NB4 (cell line): ENCODE data around the gene RYR3.

Experiments used
- MYC ChIP-seq: IDR thresholded peaks from 2 replicates; pipeline ENCODE4 v1.6.1; 2011; ENCODE audit warnings: low read depth, low read length
- POLR2A ChIP-seq: IDR thresholded peaks from 2 replicates; pipeline ENCODE4 v1.6.1; 2011; ENCODE audit warnings: mild to moderate bottlenecking; ENCODE audit not compliant: insufficient read length; ENCODE audit errors: extremely low read depth
- TF ChIP-seq, protein P1 (sequence below): IDR thresholded peaks from one replicate; pipeline ENCODE4 v1.5.1; 2012; ENCODE audit warnings: low read depth, low read length

DNA sequence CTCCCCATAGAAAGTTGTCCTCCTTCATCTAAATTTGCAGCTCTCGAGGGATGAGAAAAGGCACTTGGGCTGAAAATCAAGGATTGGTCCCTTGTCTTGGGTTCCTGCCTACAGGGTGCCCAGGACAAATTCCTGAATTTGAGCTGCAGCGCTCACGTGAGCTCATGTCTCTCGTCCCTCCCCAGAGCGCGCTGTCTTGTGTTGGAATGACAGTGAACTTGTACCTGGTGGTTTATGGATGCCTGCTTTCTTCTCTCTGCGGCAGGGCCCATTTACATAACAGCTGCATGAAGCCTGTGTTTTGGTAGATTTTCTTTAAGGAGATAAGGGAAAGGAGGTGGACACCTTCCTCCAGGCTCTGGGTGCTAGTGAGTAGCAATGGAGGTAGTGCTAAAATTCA, 4.3 kb downstream of the RYR3 start:
- TF ChIP-seq, protein P1, sequence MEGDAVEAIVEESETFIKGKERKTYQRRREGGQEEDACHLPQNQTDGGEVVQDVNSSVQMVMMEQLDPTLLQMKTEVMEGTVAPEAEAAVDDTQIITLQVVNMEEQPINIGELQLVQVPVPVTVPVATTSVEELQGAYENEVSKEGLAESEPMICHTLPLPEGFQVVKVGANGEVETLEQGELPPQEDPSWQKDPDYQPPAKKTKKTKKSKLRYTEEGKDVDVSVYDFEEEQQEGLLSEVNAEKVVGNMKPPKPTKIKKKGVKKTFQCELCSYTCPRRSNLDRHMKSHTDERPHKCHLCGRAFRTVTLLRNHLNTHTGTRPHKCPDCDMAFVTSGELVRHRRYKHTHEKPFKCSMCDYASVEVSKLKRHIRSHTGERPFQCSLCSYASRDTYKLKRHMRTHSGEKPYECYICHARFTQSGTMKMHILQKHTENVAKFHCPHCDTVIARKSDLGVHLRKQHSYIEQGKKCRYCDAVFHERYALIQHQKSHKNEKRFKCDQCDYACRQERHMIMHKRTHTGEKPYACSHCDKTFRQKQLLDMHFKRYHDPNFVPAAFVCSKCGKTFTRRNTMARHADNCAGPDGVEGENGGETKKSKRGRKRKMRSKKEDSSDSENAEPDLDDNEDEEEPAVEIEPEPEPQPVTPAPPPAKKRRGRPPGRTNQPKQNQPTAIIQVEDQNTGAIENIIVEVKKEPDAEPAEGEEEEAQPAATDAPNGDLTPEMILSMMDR = no peak
- TF ChIP-seq MYC (no peak), POLR2A (no peak)
